Measurements from ENCODE around the gene TADA2A.

The TADA2A gene

GRCh38 chr17:37518826-37519225 is 112.1 kb downstream of the TADA2A start:
- DNase-seq (ENCODE audit: low read depth) = no peak
- no peak overlapping the region for H3K4me3 ChIP-seq (ENCODE audit: low read length)
- no peak for TF ChIP-seq CTCF (conservative IDR thresholded peaks at IDR 0.05; ENCODE audit: low read depth, low read length)

- DNase-seq (ENCODE audit: low read depth) = no peak
- TF ChIP-seq CTCF (conservative IDR thresholded peaks at IDR 0.05; ENCODE audit: low read depth, low read length) = no peak
These were observed 112.7 kb downstream of the TADA2A start for GRCh38 chr17:37519251-37519985.

GRCh38 chr17:37520174-37520573 is 113.5 kb downstream of the TADA2A start:
- no peak for TF ChIP-seq CTCF (conservative IDR thresholded peaks at IDR 0.05; ENCODE audit: low read depth, low read length)
- no peak overlapping the region for H3K4me3 ChIP-seq (ENCODE audit: low read length)
- DNase-seq (ENCODE audit: low read depth) = no peak

More at GRCh38 chr17:37519251-37519985, 112.7 kb downstream of the TADA2A start:
- H3K4me3 ChIP-seq (ENCODE audit: low read length) = no peak overlapping the region

- no peak for TF ChIP-seq CTCF (conservative IDR thresholded peaks at IDR 0.05; ENCODE audit: low read depth, low read length)
- no peak for DNase-seq (ENCODE audit: low read depth)
- no peak overlapping the region for H3K4me3 ChIP-seq (ENCODE audit: low read length)
These were observed 115.1 kb downstream of the TADA2A start for GRCh38 chr17:37521821-37522220.

- no peak overlapping the region for H3K4me3 ChIP-seq (ENCODE audit: low read length)
- no peak for DNase-seq (ENCODE audit: low read depth)
- no peak for TF ChIP-seq CTCF (conservative IDR thresholded peaks at IDR 0.05; ENCODE audit: low read depth, low read length)
These were observed 117.1 kb downstream of the TADA2A start for GRCh38 chr17:37523715-37524219.

GRCh38 chr17:37527249-37527851 is 120.7 kb downstream of the TADA2A start:
- no peak overlapping the region for H3K4me3 ChIP-seq (ENCODE audit: low read length)
- TF ChIP-seq CTCF (conservative IDR thresholded peaks at IDR 0.05; ENCODE audit: low read depth, low read length) = peak; percentile 86
- peak; percentile 9 for DNase-seq (ENCODE audit: low read depth)

Data from retinal pigment epithelial cell (primary cell).